Transverse colon (tissue), 4 donors: ENCODE data around the gene PCCA.

Source experiments
- CTCF ChIP-seq, 5 experiments: fragments of 200-600 bp in 3 of 5; fragments of 450-650 bp in 2 of 5; sonication (generic) in 3 of 5; IDR thresholded peaks; 1 replicate in 2 of 5; 2 replicates in 3 of 5; pipeline ENCODE4 v1.5.1; 2016 to 2017; ENCODE audit warnings: antibody characterized with exemption in 5 of 5, inconsistent platforms in 3 of 5, mild to moderate bottlenecking in 2 of 5, moderate library complexity in 1 of 5
- EP300 ChIP-seq: sonication (generic); formaldehyde crosslinking; IDR thresholded peaks from one replicate; pipeline ENCODE4 v1.6.1; 2017; ENCODE audit warnings: antibody characterized with exemption, low read depth
- POLR2A ChIP-seq: fragments of 450-650 bp; IDR thresholded peaks from one replicate; pipeline ENCODE4 v1.6.1; 2016; ENCODE audit warnings: antibody characterized with exemption, mild to moderate bottlenecking, moderate library complexity
- POLR2AphosphoS5 ChIP-seq, 3 donors: sonication (generic); formaldehyde crosslinking; IDR thresholded peaks; one replicate each; pipeline ENCODE4 v1.6.1; 2016; ENCODE audit warnings: antibody characterized with exemption in 3 of 3

GRCh38 chr13:100528353-100528752 is 439.5 kb downstream of the PCCA start:
- TF ChIP-seq EP300 = no peak
- no peak for TF ChIP-seq CTCF (IDR thresholded peaks at IDR 0.05)
- TF ChIP-seq POLR2A = no peak
- no peak for TF ChIP-seq POLR2AphosphoS5 (IDR thresholded peaks at IDR 0.05)
